ENCODE measurements around the gene IPO5. TPM values are rescaled to one million over a fixed set of nuclear protein-coding genes. Genes with fewer than 3 reads are reported as not detected.

The IPO5 gene
- total and polyA plus RNA-seq, 2 of the 4 experiments (the other 2 are of a cell fraction): 89.2 to 270 TPM

DNA sequence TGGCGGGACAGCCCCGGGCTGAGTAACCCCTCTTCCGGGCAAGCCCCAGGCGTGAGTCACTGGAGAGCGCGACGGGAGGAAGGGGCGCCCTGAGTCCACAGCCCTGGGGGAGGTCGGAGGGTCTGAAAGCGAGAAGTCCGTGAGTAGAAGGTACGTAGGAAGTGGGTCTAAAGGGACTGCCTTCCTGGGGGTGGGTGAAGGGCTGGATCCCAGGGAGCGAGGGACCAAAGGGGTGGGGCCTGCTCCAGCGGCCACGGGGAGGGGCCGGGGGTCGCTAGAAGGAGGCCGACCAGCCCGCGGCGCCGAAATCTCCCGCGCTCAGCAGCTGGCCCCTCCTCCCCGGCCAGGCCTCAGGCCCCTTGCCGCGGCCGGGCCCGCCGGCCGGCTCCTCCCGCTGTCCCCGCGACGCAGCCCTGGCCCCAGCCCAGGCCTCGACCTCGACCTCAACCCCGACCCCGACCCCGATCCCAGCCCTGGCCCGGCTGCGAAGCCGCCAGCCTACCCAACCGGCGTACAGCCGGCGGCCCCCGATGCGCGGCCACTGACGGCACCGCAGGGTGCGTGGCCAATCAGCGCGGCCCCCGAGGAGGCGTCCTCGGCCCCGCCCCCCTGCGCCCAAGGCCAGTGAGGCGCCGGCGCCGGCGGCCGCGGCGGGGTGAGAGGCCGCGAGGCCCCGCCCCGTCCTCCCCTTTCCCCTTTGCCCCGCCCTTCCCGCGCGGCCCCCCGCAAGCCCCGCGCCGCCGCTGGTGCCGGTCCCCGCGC is 22.6 kb downstream of the IPO5 start:
- Histone ChIP-seq H2AK5ac (ENCODE audit: low read depth, low read length) (peak overlapping the region; percentile 63; the same call in 1 of the 2 replicates), H3K4me3 (ENCODE audit: insufficient read depth, low read depth, low read length) (peak overlapping the region; percentile 98), H2AK9ac (replicated peaks; ENCODE audit: low read depth, low read length, poor library complexity) (peak overlapping the region; percentile 87), H2BK120ac (ENCODE audit: low read depth, low read length) (0 out of 2 replicates have a peak overlapping the region, but pooled peaks have one; percentile 80), H4K20me1 (ENCODE audit: insufficient read depth, low read length) (no peaks in the 10 kb centered on the region; the same call in 1 of the 2 replicates), H3K79me1 (ENCODE audit: low read depth in 1 of 2, low read length in 2 of 2) (peaks cover 0 to 12% of the 10 kb centered on the region in 2 experiments; a peak in 2 of 4 replicates), H3K23ac (ENCODE audit: low read depth, low read length) (no peak overlapping the region), H2AFZ (replicated peaks; ENCODE audit: low read length, poor library complexity) (peak overlapping the region; percentile 97), H4K5ac (ENCODE audit: low read depth, low read length) (peak overlapping the region; percentile 66; the same call in 1 of the 2 replicates), H4K8ac (ENCODE audit: low read depth in 2 of 2, low read length in 2 of 2) (peak overlapping the region; percentile 66 to 92), H2BK5ac (ENCODE audit: low read depth, low read length, poor library complexity, severe bottlenecking) (peak overlapping the region; percentile 81), H3K9ac (ENCODE audit: low read depth, low read length) (peak overlapping the region; percentile 89), H2BK20ac (ENCODE audit: low read depth, low read length) (no peak overlapping the region), H3K4me1 (ENCODE audit: control insufficient read depth, insufficient read depth, low read length) (peaks cover 4% of the 10 kb centered on the region; the same call in 1 of the 2 replicates), H3K18ac (ENCODE audit: low read depth, low read length) (no peak overlapping the region; the same call in 1 of the 2 replicates), H4K91ac (ENCODE audit: insufficient read depth, low read depth, low read length) (peak overlapping the region; percentile 77), H3K9me1 (ENCODE audit: insufficient read depth, low read length) (no peaks in the 10 kb centered on the region), H3K4ac (ENCODE audit: low read depth, low read length) (peak overlapping the region; percentile 94), H3K4me2 (ENCODE audit: low read depth, low read length) (peak overlapping the region; percentile 88), H3K27me3 (ENCODE audit: control insufficient read depth, insufficient read depth, low read length) (no peaks in the 10 kb centered on the region), H3K56ac (ENCODE audit: extremely low read depth, insufficient read depth, low read length) (peak overlapping the region; percentile 98), H3K14ac (replicated peaks; ENCODE audit: low read depth, low read length) (peak overlapping the region; percentile 96), H3K9me3 (ENCODE audit: control insufficient read depth, insufficient read depth, low read length) (no peaks in the 10 kb centered on the region), H3K36me3 (ENCODE audit: control insufficient read depth, insufficient read depth, low read length) (no peaks in the 10 kb centered on the region), H3K27ac (ENCODE audit: insufficient read depth, low read length) (peak overlapping the region; percentile 64), H2BK15ac (ENCODE audit: low read depth, low read length) (no peak overlapping the region)
- intact Hi-C loops (cut with micrococcal nuclease) (loop anchor here (1.0 to 10.0 kb wide), 2 partner anchors 91 to 121 kb away; no protein-coding TSS in a partner anchor), in situ Hi-C loops (cut with MboI; ENCODE audit: low sequenced_read_pairs) (no loop called here), dilution Hi-C loops (cut with HindIII; ENCODE audit: low sequenced_read_pairs, unreplicated experiment) (no loop called here)
- ChIA-PET POLR2A (ENCODE audit: unreplicated experiment) (no interaction called here), CTCF (no interaction called here)
- ATAC-seq (ENCODE audit: low read depth) (peak; percentile 96), DNase-seq (peak; percentile 79)
- 1% methylated on average over 19 of the region's 84 CpGs; no CpG with 5 or more reads in 1 of the 2 experiments for WGBS, 2 experiments (ENCODE audit: extremely low coverage in 2 of 2, insufficient read length in 1 of 2)
- no TSS peak for BruUV-seq (replicated peaks)
- TF ChIP-seq, protein P1, sequence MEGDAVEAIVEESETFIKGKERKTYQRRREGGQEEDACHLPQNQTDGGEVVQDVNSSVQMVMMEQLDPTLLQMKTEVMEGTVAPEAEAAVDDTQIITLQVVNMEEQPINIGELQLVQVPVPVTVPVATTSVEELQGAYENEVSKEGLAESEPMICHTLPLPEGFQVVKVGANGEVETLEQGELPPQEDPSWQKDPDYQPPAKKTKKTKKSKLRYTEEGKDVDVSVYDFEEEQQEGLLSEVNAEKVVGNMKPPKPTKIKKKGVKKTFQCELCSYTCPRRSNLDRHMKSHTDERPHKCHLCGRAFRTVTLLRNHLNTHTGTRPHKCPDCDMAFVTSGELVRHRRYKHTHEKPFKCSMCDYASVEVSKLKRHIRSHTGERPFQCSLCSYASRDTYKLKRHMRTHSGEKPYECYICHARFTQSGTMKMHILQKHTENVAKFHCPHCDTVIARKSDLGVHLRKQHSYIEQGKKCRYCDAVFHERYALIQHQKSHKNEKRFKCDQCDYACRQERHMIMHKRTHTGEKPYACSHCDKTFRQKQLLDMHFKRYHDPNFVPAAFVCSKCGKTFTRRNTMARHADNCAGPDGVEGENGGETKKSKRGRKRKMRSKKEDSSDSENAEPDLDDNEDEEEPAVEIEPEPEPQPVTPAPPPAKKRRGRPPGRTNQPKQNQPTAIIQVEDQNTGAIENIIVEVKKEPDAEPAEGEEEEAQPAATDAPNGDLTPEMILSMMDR (conservative IDR thresholded peaks at IDR 0.05; ENCODE audit: low read depth, low read length): no peak
- TF ChIP-seq, protein P2, sequence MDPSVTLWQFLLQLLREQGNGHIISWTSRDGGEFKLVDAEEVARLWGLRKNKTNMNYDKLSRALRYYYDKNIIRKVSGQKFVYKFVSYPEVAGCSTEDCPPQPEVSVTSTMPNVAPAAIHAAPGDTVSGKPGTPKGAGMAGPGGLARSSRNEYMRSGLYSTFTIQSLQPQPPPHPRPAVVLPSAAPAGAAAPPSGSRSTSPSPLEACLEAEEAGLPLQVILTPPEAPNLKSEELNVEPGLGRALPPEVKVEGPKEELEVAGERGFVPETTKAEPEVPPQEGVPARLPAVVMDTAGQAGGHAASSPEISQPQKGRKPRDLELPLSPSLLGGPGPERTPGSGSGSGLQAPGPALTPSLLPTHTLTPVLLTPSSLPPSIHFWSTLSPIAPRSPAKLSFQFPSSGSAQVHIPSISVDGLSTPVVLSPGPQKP (IDR thresholded peaks at IDR 0.05; ENCODE audit: borderline replicate concordance, low read depth, low read length): no peak
- TF ChIP-seq RCOR1 (IDR thresholded peaks at IDR 0.05; ENCODE audit: insufficient replicate concordance, low read length) (no peak), NFE2L2 (IDR thresholded peaks at IDR 0.05; ENCODE audit: low read depth, low read length) (no peak), RFX5 (IDR thresholded peaks at IDR 0.05; ENCODE audit: low read depth, low read length) (no peak), CEBPB (IDR thresholded peaks at IDR 0.05; ENCODE audit: low read depth, low read length) (no peak), MAZ (IDR thresholded peaks at IDR 0.05; ENCODE audit: borderline replicate concordance, low read depth, low read length) (0 out of 2 replicates have a peak, but pooled peaks have one; percentile 10), FOS (IDR thresholded peaks at IDR 0.05; ENCODE audit: low read depth, low read length) (peak; percentile 71), RAD21 (IDR thresholded peaks at IDR 0.05; ENCODE audit: low read length) (no peak), SMC3 (IDR thresholded peaks at IDR 0.05; ENCODE audit: low read depth, low read length) (no peak), MAFK (IDR thresholded peaks at IDR 0.05; ENCODE audit: low read depth, low read length) (no peak), POLR2A (IDR thresholded peaks at IDR 0.05; ENCODE audit: low read depth, low read length) (peak; percentile 85), MXI1 (IDR thresholded peaks at IDR 0.05; ENCODE audit: borderline replicate concordance, low read depth, low read length) (no peak)
- TF ChIP-seq, protein P3, sequence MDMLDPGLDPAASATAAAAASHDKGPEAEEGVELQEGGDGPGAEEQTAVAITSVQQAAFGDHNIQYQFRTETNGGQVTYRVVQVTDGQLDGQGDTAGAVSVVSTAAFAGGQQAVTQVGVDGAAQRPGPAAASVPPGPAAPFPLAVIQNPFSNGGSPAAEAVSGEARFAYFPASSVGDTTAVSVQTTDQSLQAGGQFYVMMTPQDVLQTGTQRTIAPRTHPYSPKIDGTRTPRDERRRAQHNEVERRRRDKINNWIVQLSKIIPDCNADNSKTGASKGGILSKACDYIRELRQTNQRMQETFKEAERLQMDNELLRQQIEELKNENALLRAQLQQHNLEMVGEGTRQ (IDR thresholded peaks at IDR 0.05; ENCODE audit: low read depth, low read length): peak; percentile 2; the same call in 1 of the 2 replicates

Data from IMR-90 (cell line).